ENCODE measurements around the gene DPH6. TPM values are rescaled to one million over a fixed set of nuclear protein-coding genes. Genes with fewer than 3 reads are reported as not detected.

DPH6 gene
- total and polyA plus RNA-seq, 2 experiments from 2014 or later = 14.2 to 28.6 TPM

DNA sequence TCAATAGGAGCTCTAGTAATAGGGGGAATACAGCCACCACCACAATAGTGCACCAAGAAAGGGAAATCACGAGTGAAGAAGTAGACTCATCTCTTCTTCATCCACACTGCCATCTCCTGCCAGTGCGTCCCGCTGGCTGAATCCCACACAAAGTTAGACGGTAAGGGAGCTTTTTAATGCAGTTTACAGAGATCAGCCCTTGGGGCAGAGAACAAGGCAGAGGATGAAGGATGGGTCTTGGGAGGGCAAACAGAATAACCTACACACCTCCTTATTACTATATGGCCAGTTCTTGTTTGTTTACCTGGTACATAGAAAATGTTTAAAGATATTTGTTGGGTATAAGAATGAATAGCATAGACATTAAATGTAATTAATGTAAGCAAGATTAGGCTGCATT is 11.0 kb upstream of the DPH6 start:
- DNase-seq = no peak
- TF ChIP-seq EZH2 (IDR thresholded peaks at IDR 0.05; ENCODE audit: insufficient read depth, poor library complexity, severe bottlenecking) (no peak), EZH2phosphoT487 (IDR thresholded peaks at IDR 0.05; ENCODE audit: insufficient read depth, low read depth) (no peak)
- H3K9me3 ChIP-seq (ENCODE audit: low read depth) = no peaks in the 10 kb centered on the region
- no peak overlapping the region for H2AFZ ChIP-seq
- no peaks in the 10 kb centered on the region for H3K27me3 ChIP-seq (replicated peaks; ENCODE audit: insufficient read depth)
- peaks cover 20% of the 10 kb centered on the region for H3F3A ChIP-seq (ENCODE audit: insufficient read depth)
- WGBS, 2 experiments (ENCODE audit: low coverage in 1 of 2, low lambda C conversion rate in 2 of 2, missing lambda C conversion rate in 2 of 2) = 95 to 100% methylated on average over 4 of the region's 4 CpGs
- no peaks in the 10 kb centered on the region for H3K79me2 ChIP-seq (ENCODE audit: insufficient read depth)
- no peaks in the 10 kb centered on the region for H4K20me1 ChIP-seq (ENCODE audit: insufficient read depth)
- no peaks in the 10 kb centered on the region for H3K9me2 ChIP-seq (ENCODE audit: insufficient read depth)
- H3K4me3 ChIP-seq = no peak overlapping the region
- peaks cover 13% of the 10 kb centered on the region for H3K4me1 ChIP-seq (ENCODE audit: insufficient read depth)
- no peak overlapping the region for H3K9ac ChIP-seq
- H3K36me3 ChIP-seq (ENCODE audit: low read depth) = no peaks in the 10 kb centered on the region
- peak overlapping the region; percentile 31 for H3K4me2 ChIP-seq (ENCODE audit: unreplicated experiment)
- peak overlapping the region; percentile 39 for H3K27ac ChIP-seq
- in situ Hi-C loops (cut with MboI) = no loop called here

DNA sequence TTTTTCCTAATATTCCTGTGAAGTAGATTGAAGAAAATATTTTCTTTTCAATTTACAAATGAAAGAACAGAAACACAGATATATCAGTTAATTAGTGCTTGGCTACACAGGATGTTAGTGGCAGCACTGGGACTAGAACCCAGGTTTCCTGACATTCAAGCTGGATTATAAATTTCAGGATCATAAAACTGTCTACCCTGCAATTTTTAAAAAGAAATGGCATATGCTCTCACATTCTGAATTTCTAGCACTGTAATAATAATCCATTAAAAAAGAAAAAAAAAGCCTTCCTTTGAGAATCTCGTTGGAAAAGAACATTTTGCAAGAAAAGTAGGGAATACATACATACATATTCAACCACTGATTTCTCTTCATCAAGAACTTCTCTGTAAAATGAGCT is 9.3 kb upstream of the DPH6 start:
- Histone ChIP-seq H3K79me2 (ENCODE audit: insufficient read depth) (no peaks in the 10 kb centered on the region), H3K27me3 (replicated peaks; ENCODE audit: insufficient read depth) (no peaks in the 10 kb centered on the region), H3K4me1 (ENCODE audit: insufficient read depth) (peaks cover 13% of the 10 kb centered on the region), H3K36me3 (ENCODE audit: low read depth) (no peaks in the 10 kb centered on the region), H3K27ac (no peak overlapping the region), H3K9ac (no peak overlapping the region), H3K4me3 (no peak overlapping the region), H2AFZ (no peak overlapping the region), H3K9me2 (ENCODE audit: insufficient read depth) (no peaks in the 10 kb centered on the region), H3K9me3 (ENCODE audit: low read depth) (no peaks in the 10 kb centered on the region), H3F3A (ENCODE audit: insufficient read depth) (peaks cover 20% of the 10 kb centered on the region), H4K20me1 (ENCODE audit: insufficient read depth) (no peaks in the 10 kb centered on the region), H3K4me2 (ENCODE audit: unreplicated experiment) (no peak overlapping the region)
- DNase-seq = no peak
- WGBS, 2 experiments (ENCODE audit: low coverage in 1 of 2, low lambda C conversion rate in 2 of 2, missing lambda C conversion rate in 2 of 2) = 91 to 96% methylated on average over 1 of the region's 1 CpG
- TF ChIP-seq EZH2 (IDR thresholded peaks at IDR 0.05; ENCODE audit: insufficient read depth, poor library complexity, severe bottlenecking) (no peak), EZH2phosphoT487 (IDR thresholded peaks at IDR 0.05; ENCODE audit: insufficient read depth, low read depth) (no peak)
- in situ Hi-C loops (cut with MboI) = no loop called here

- no peak for DNase-seq
- no peak for TF ChIP-seq EZH2 (IDR thresholded peaks at IDR 0.05; ENCODE audit: insufficient read depth, poor library complexity, severe bottlenecking)
- TF ChIP-seq EZH2phosphoT487 (IDR thresholded peaks at IDR 0.05; ENCODE audit: insufficient read depth, low read depth) = no peak
- 96% methylated on average over 5 of the region's 5 CpGs for WGBS, 2 experiments (ENCODE audit: low coverage in 1 of 2, low lambda C conversion rate in 2 of 2, missing lambda C conversion rate in 2 of 2)
These were observed 5.0 kb upstream of the DPH6 start for GRCh38 chr15:35550957-35551356.

GRCh38 chr15:35549567-35549966 is 3.6 kb upstream of the DPH6 start:
- Histone ChIP-seq H2AFZ (no peak overlapping the region), H3K9me2 (ENCODE audit: insufficient read depth) (no peaks in the 10 kb centered on the region), H3K9me3 (ENCODE audit: low read depth) (no peaks in the 10 kb centered on the region), H3K27me3 (replicated peaks; ENCODE audit: insufficient read depth) (no peaks in the 10 kb centered on the region), H3K4me2 (ENCODE audit: unreplicated experiment) (no peak overlapping the region), H4K20me1 (ENCODE audit: insufficient read depth) (no peaks in the 10 kb centered on the region), H3F3A (ENCODE audit: insufficient read depth) (peaks cover 9% of the 10 kb centered on the region; the same call in 1 of the 2 replicates), H3K27ac (no peak overlapping the region), H3K36me3 (ENCODE audit: low read depth) (no peaks in the 10 kb centered on the region), H3K4me3 (no peak overlapping the region), H3K4me1 (ENCODE audit: insufficient read depth) (peaks cover 16% of the 10 kb centered on the region; the same call in 1 of the 2 replicates), H3K9ac (no peak overlapping the region), H3K79me2 (ENCODE audit: insufficient read depth) (0 out of 2 replicates have a peak, but pooled peaks cover 3% of the 10 kb centered on the region)
- in situ Hi-C loops (cut with MboI) = no loop called here
- DNase-seq = no peak
- TF ChIP-seq EZH2 (IDR thresholded peaks at IDR 0.05; ENCODE audit: insufficient read depth, poor library complexity, severe bottlenecking) (no peak), EZH2phosphoT487 (IDR thresholded peaks at IDR 0.05; ENCODE audit: insufficient read depth, low read depth) (no peak)
- 83 to 89% methylated on average over 4 of the region's 4 CpGs for WGBS, 2 experiments (ENCODE audit: low coverage in 1 of 2, low lambda C conversion rate in 2 of 2, missing lambda C conversion rate in 2 of 2)

More at GRCh38 chr15:35550957-35551356, 5.0 kb upstream of the DPH6 start:
- H3K4me3 ChIP-seq = no peak overlapping the region
- peaks cover 5% of the 10 kb centered on the region; the same call in 1 of the 2 replicates for H3F3A ChIP-seq (ENCODE audit: insufficient read depth)
- H3K4me1 ChIP-seq (ENCODE audit: insufficient read depth) = peaks cover 9% of the 10 kb centered on the region; the same call in 1 of the 2 replicates
- H3K9ac ChIP-seq = no peak overlapping the region
- H3K27ac ChIP-seq = no peak overlapping the region
- no peaks in the 10 kb centered on the region for H3K27me3 ChIP-seq (replicated peaks; ENCODE audit: insufficient read depth)
- H4K20me1 ChIP-seq (ENCODE audit: insufficient read depth) = no peaks in the 10 kb centered on the region
- H3K4me2 ChIP-seq (ENCODE audit: unreplicated experiment) = no peak overlapping the region
- no peaks in the 10 kb centered on the region for H3K9me3 ChIP-seq (ENCODE audit: low read depth)
- no peaks in the 10 kb centered on the region for H3K79me2 ChIP-seq (ENCODE audit: insufficient read depth)
- no peaks in the 10 kb centered on the region for H3K36me3 ChIP-seq (ENCODE audit: low read depth)
- H3K9me2 ChIP-seq (ENCODE audit: insufficient read depth) = no peaks in the 10 kb centered on the region
- in situ Hi-C loops (cut with MboI) = no loop called here
- H2AFZ ChIP-seq = no peak overlapping the region
